Measurements from ENCODE around the gene PIM1.
"Not testable (repeated sequence)": the region's sequence is repeated elsewhere in the genome, so short reads cannot be mapped to it uniquely, and the experiment has no call there.

The PIM1 gene

GRCh38 chr6:37185949-37186720 lies 16.2 kb downstream of the PIM1 start:
- DNase-seq (ENCODE audit: insufficient read length, low spot score); FAIRE-seq: not testable (repeated sequence)

- DNase-seq (ENCODE audit: insufficient read length, low spot score), result no peak
- no peak for FAIRE-seq
These were observed 17.5 kb downstream of the PIM1 start for GRCh38 chr6:37187321-37188022.

DNA sequence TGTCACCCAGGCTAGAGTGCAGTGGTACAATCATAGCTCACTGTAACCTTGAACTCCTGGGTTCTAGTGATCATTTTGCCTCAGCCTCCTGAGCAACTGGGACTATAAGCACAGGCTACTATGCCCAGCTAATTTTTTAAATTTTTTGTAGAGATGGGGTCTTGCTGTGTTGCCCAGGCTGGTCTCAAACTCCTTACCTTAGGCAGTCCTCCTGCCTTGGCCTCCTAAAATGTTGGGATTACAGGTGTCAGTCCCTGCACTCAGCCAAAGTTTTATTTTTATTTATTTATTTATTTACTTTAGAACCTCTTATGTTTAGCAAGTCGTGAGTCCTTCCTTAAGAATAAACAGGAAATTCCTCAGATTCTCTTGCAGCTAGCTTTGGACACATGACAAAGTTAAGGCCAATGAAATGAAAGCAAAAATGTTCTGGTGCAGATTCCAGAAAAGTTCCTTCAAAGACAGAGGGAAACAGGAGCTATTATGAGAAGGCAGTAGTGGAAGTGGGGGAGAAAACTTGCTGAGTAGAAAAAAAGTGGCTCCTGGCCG lies 19.1 kb downstream of the PIM1 start:
- DNase-seq (ENCODE audit: insufficient read length, low spot score) (no peak), FAIRE-seq (no peak)

DNA sequence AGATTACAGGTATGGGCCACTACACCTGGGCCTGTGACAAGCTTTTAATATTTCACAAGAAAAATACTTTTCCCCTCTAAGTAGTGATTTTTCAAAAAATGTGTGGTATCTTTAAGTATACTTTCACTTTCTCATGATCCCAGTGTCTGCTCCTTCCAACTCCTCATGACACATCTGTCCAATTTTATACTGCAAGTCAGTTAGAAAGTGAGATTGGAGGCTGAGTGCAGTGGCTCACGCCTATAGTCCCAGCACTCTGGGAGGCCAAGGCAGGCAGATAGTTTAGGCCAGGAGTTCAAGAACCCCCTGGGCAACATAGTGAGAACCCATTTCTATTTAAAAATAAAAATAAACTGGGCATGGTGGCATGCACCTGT lies 20.2 kb downstream of the PIM1 start:
- FAIRE-seq (no peak), DNase-seq (ENCODE audit: insufficient read length, low spot score) (no peak)

- FAIRE-seq (no peak), DNase-seq (ENCODE audit: insufficient read length, low spot score) (no peak)
These were observed 22.7 kb downstream of the PIM1 start for GRCh38 chr6:37192666-37193065.

DNA sequence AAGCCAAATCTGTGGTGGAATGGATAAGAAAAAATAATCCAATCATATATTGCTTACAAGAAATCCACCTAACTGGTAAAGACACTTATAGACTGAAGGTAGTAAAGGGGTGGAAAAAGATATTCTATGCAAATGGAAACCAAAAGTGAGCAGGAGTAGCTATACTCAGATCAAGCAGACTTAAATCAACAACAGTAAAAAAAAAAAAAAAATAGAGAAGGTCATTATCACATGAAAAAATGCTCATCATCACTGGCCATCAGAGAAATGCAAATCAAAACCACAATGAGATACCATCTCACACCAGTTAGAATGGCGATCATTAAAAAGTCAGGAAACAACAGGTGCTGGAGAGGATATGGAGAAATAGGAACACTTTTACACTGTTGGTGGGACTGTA lies 24.9 kb downstream of the PIM1 start:
- not testable (repeated sequence) for FAIRE-seq

DNA sequence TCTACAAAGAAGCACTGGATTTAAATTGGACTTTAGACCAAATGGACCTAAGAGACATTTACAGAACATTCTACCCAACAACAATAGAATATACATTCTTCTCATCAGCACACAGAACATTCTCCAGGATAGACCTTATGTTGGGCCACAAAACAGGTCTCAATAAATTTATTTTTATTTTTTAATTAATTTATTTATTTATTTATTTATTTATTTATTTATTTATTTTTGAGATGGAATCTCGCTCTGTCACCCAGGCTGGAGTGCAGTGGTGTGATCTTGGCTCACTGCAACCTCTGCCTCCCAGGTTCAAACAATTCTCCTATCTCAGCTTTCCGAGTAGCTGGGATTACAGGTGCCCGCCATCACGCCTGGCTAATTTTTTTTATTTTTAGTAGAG lies 26.5 kb downstream of the PIM1 start:
- not testable (repeated sequence) for DNase-seq (ENCODE audit: insufficient read length, low spot score); FAIRE-seq

More for the DNA sequence above, 24.9 kb downstream of the PIM1 start:
- DNase-seq (ENCODE audit: insufficient read length, low spot score), result not testable (repeated sequence)

GRCh38 chr6:37200085-37200484 lies 30.1 kb downstream of the PIM1 start:
- DNase-seq (ENCODE audit: insufficient read length, low spot score) (no peak), FAIRE-seq (no peak)

DNA sequence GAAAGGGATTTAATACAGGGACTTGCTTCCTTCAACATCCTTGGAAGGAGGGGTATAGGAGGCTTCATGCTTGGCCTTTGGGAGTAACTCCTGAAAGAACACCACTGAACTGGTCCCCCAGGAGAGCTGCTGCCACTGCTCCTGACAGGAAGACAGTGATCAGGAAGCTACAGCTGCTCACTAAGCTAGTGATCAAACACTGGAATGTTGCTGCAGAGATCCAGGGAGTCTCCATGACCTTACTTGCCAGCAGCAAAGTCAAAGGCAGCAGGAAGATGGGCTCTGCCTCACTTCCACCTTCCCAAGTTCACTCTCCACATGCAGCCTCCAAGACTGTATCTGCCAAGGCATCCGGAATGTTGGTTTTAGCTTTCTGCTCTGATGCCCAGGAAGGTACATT lies 31.8 kb downstream of the PIM1 start:
- FAIRE-seq (no peak), DNase-seq (ENCODE audit: insufficient read length, low spot score) (no peak)

GRCh38 chr6:37202788-37203491 lies 33.0 kb downstream of the PIM1 start:
- FAIRE-seq (no peak), DNase-seq (ENCODE audit: insufficient read length, low spot score) (no peak)

DNA sequence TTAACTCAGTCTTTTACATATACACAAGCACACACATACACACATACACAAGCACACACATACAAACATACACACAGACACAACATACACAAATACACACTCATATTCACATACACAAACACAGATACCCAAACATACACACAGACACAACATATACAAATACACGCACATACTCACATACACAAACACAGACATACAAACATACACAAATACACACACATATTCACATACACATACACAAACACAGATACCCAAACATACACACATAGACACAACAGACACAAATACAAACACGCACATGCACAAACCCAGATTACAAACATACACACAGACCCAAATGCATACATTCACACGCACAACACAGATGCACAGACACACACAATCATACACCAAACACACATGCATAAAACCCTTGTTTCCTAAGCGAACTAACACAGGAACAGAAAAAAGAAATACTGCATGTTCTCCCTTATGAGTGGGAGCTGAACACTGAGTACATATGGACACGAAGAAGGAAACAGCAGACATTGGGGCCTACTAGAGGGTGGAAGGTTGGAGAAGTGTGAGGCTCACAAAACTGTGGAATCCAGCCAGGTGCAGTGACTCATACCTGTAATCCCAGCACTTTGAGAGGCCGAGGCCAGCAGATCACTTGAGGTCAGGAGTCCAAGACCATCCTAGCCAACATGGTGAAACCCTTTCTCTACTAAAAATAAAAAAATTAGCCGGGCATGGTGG lies 34.2 kb downstream of the PIM1 start:
- FAIRE-seq, result peak; percentile 77

GRCh38 chr6:37205175-37205996 lies 35.4 kb downstream of the PIM1 start:
- FAIRE-seq (no peak), DNase-seq (ENCODE audit: insufficient read length, low spot score) (no peak)

More for the DNA sequence above, 34.2 kb downstream of the PIM1 start:
- DNase-seq (ENCODE audit: insufficient read length, low spot score), result no peak

DNA sequence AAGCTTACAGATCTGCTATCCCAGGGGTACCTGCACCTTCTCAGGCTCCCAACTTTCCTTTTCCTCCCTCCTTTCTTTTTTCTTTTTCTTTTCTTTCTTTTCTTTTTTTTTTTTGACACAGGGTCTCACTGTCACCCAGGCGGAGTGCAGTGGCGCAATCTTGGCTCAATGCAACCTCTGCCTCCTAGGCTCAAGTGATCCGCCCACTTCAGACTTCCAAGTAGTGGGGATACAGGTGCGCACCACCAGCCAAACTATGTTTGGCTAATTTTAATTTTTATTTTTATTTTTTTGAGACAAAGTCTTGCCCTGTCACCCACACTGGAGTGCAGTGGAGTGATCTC lies 36.0 kb downstream of the PIM1 start:
- FAIRE-seq, result no peak

DNA sequence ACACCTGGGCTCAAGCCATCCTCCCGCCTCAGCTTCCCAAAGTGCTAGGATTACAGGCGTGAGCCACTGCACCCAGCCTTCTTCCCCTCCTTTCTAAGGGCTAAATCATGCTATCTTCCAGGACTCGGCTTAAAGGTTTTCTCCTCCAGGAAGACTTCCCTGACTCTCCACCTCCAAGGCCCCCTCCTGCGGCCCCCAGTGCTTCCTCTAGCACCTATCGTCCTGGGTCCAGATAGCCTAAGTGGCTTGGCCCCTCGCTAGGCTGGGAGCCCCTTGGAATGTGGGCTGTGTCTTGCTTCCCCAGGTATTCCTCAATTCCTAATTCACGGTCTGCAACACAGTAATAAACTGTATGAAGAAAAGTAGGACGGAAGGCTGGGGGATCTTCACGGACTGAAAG lies 36.7 kb downstream of the PIM1 start:
- FAIRE-seq (no peak), DNase-seq (ENCODE audit: insufficient read length, low spot score) (no peak)

More for the DNA sequence above, 36.0 kb downstream of the PIM1 start:
- DNase-seq (ENCODE audit: insufficient read length, low spot score), result no peak

DNA sequence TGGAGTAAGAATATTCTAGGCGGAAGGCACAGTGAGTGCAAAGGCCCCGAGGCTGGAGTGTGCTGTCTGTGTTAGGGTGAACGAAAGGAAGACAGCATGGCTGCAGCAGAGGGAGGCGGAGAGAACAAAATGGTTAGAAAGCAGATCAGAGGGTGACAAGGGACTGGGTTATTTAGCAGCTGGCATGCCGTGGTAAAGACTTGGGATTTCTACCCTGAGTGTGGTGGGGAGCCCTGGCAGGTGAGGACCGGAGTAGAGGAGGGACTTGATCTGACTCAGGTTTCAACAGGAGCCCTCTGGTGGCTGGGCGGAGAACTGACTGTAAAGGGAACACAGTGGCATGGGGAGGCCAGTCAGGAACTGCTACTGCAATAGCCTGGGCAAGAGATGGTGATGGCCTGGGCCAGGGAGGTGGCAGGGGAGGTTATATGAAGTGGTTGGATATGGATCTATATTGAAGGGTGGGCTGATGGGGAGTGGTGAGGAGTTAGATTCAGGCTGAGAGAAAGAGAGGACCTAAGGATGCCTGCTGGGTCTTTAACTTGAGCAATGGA lies 38.0 kb downstream of the PIM1 start:
- peak; percentile 79 for DNase-seq (ENCODE audit: insufficient read length, low spot score)
- no peak for FAIRE-seq

GRCh38 chr6:37208793-37209192 lies 38.8 kb downstream of the PIM1 start:
- FAIRE-seq, result no peak

GRCh38 chr6:37209461-37210205 lies 39.7 kb downstream of the PIM1 start:
- FAIRE-seq, result no peak
- DNase-seq (ENCODE audit: insufficient read length, low spot score), result no peak

More at GRCh38 chr6:37208793-37209192, 38.8 kb downstream of the PIM1 start:
- DNase-seq (ENCODE audit: insufficient read length, low spot score), result no peak

GRCh38 chr6:37210313-37210968 lies 40.5 kb downstream of the PIM1 start:
- peak; percentile 82 for DNase-seq (ENCODE audit: insufficient read length, low spot score)
- peak; percentile 69 for FAIRE-seq
